Measurements from ENCODE around the gene PNLIPRP2.

DNA sequence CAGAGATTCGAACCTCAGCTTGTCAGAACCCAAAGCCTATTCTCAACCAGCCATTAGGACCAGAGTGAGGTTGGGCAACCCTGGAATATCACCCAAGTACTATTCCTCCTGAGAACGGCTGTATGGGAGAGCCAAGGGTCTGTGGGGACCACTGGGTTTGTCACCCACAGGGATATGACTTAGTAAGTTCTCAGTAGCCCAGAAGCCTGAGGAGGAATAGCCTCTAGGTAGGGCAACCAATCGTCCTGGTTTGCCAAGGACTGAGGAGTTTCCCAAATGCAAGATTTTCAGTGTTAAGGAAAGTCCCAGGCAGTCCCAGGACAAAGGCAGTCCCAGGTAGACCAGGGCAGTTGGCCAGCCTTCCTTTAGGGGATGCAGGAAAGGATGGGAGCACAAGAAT is 46.7 kb downstream of the PNLIPRP2 start:
- TF ChIP-seq, protein P1, sequence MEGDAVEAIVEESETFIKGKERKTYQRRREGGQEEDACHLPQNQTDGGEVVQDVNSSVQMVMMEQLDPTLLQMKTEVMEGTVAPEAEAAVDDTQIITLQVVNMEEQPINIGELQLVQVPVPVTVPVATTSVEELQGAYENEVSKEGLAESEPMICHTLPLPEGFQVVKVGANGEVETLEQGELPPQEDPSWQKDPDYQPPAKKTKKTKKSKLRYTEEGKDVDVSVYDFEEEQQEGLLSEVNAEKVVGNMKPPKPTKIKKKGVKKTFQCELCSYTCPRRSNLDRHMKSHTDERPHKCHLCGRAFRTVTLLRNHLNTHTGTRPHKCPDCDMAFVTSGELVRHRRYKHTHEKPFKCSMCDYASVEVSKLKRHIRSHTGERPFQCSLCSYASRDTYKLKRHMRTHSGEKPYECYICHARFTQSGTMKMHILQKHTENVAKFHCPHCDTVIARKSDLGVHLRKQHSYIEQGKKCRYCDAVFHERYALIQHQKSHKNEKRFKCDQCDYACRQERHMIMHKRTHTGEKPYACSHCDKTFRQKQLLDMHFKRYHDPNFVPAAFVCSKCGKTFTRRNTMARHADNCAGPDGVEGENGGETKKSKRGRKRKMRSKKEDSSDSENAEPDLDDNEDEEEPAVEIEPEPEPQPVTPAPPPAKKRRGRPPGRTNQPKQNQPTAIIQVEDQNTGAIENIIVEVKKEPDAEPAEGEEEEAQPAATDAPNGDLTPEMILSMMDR (IDR thresholded peaks at IDR 0.05; ENCODE audit: poor library complexity) = no peak
- TF ChIP-seq EZH2phosphoT487 (IDR thresholded peaks at IDR 0.05; ENCODE audit: low read depth, severe bottlenecking, unreplicated experiment) (no peak), EZH2 (IDR thresholded peaks at IDR 0.05; ENCODE audit: borderline replicate concordance) (no peak)
